ENCODE results near the gene RPS23.

The RPS23 gene

DNA sequence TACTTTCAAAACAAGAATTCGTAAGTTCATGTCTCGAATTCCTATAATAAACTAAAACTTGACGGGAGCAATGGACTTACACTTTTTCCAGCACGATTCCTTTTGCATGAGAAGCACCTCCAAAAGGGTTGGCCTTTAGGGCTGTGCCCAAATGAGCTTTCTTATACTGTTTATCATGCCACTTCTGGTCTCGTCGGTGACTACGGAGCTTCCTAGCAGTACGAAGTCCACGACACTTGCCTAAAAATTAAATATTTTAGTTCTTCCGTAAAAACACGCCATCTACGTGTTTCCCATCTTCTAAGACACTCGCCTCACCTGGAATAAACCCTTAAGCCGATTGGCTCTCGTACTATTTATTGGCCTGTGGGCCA is 554 bp downstream of the RPS23 start:
- Histone ChIP-seq H3K4me3 (ENCODE audit: insufficient read depth, low read length, poor library complexity, severe bottlenecking) (peak overlapping the region; percentile 70), H3K27ac (ENCODE audit: low read depth, low read length) (peak overlapping the region; percentile 70), H3F3A (ENCODE audit: insufficient read depth) (peaks cover 45% of the 10 kb centered on the region), H3K27me3 (ENCODE audit: low read length) (no peaks in the 10 kb centered on the region), H4K20me1 (ENCODE audit: low read depth, low read length) (no peaks in the 10 kb centered on the region), H3K9ac (ENCODE audit: low read length) (peak overlapping the region; percentile 81), H3K36me3 (ENCODE audit: low read length) (peaks cover 25% of the 10 kb centered on the region), H3K79me2 (ENCODE audit: insufficient read depth, low read length) (peaks cover 20% of the 10 kb centered on the region), H3K9me2 (replicated peaks; ENCODE audit: insufficient read depth, low read length) (no peaks in the 10 kb centered on the region), H3K9me3 (ENCODE audit: insufficient read depth, low read length) (no peaks in the 10 kb centered on the region), H2AFZ (ENCODE audit: low read depth, low read length, severe bottlenecking) (no peak overlapping the region), H3K4me2 (ENCODE audit: low read depth, low read length, poor library complexity, severe bottlenecking) (peak overlapping the region; percentile 81)
- TF ChIP-seq, protein P1, sequence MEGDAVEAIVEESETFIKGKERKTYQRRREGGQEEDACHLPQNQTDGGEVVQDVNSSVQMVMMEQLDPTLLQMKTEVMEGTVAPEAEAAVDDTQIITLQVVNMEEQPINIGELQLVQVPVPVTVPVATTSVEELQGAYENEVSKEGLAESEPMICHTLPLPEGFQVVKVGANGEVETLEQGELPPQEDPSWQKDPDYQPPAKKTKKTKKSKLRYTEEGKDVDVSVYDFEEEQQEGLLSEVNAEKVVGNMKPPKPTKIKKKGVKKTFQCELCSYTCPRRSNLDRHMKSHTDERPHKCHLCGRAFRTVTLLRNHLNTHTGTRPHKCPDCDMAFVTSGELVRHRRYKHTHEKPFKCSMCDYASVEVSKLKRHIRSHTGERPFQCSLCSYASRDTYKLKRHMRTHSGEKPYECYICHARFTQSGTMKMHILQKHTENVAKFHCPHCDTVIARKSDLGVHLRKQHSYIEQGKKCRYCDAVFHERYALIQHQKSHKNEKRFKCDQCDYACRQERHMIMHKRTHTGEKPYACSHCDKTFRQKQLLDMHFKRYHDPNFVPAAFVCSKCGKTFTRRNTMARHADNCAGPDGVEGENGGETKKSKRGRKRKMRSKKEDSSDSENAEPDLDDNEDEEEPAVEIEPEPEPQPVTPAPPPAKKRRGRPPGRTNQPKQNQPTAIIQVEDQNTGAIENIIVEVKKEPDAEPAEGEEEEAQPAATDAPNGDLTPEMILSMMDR (IDR thresholded peaks at IDR 0.05; ENCODE audit: insufficient read depth, low read length, poor library complexity, severe bottlenecking) = no peak
- TF ChIP-seq EZH2phosphoT487 (conservative IDR thresholded peaks at IDR 0.05; ENCODE audit: low read length) = no peak

DNA sequence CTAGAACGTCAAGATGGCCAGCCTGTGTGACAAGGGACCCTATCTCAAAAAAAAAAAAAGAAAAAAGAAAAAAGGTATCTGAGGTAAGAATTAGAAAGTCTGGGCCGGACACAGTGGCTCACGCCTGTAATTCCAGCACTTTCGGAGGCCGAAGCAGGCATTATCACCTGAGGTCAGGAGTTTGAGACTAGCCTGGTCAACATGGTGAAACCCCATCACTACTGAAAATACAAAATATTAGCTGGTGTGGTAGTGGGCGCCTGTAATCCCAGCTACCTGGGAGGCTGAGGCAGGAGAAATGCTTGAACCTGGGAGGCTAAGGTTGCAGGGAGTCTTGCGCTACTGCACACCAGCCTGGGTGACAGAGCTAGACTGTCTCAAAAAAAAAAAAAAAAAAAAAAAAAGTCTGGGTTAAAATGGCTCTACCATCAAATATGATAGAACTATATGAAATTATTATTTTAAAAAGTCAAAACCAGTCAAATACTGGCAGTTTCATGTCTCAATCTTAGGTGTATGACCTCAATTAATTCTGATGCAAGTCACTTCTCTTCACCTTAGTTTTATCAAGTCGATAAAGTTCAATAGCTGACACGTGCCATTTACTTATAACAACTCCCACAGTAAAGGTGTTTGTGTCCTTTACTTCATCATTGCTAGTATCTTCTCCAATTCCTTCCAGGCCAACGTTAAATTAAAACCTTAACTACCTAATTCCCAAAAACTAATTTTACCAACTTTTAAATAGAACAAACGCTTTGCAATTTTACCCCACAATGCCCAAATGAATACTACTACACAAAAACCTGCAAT is 1.1 kb downstream of the RPS23 start:
- Histone ChIP-seq H4K20me1 (ENCODE audit: low read depth, low read length) (no peaks in the 10 kb centered on the region), H3K4me3 (ENCODE audit: insufficient read depth, low read length, poor library complexity, severe bottlenecking) (peak overlapping the region; percentile 70), H3K36me3 (ENCODE audit: low read length) (peaks cover 25% of the 10 kb centered on the region), H3F3A (ENCODE audit: insufficient read depth) (peaks cover 45% of the 10 kb centered on the region), H2AFZ (ENCODE audit: low read depth, low read length, severe bottlenecking) (no peak overlapping the region), H3K27ac (ENCODE audit: low read depth, low read length) (peak overlapping the region; percentile 70), H3K79me2 (ENCODE audit: insufficient read depth, low read length) (peaks cover 20% of the 10 kb centered on the region), H3K4me2 (ENCODE audit: low read depth, low read length, poor library complexity, severe bottlenecking) (peak overlapping the region; percentile 81), H3K9me3 (ENCODE audit: insufficient read depth, low read length) (no peaks in the 10 kb centered on the region), H3K9ac (ENCODE audit: low read length) (peak overlapping the region; percentile 81), H3K27me3 (ENCODE audit: low read length) (no peaks in the 10 kb centered on the region), H3K9me2 (replicated peaks; ENCODE audit: insufficient read depth, low read length) (no peaks in the 10 kb centered on the region)
- TF ChIP-seq EZH2phosphoT487 (conservative IDR thresholded peaks at IDR 0.05; ENCODE audit: low read length) = no peak
- TF ChIP-seq, protein P1 (IDR thresholded peaks at IDR 0.05; ENCODE audit: insufficient read depth, low read length, poor library complexity, severe bottlenecking) = no peak

DNA sequence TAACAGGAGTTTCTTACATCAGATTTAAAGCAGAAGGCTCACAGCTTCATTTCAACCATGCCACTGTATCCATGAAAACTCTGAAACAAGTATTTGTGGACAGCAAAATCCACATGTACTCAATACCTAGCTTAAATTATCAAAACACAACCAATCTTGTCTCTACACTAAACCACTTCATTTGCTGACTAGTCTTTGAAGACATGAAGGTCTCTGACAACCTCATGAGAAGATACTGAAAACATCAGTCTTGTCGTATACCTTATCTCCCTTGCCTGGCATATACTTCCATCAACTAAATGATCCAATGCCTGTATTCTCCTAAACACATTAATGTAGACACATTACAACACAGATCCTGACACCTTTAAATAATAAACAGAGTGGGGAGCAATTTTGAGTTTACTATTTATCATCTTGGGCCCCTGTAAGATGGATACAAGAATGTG is 2.9 kb downstream of the RPS23 start:
- peaks cover 42% of the 10 kb centered on the region for H3F3A ChIP-seq (ENCODE audit: insufficient read depth)

More for the DNA sequence above, 2.9 kb downstream of the RPS23 start:
- Histone ChIP-seq H3K27ac (ENCODE audit: low read depth, low read length) (no peak overlapping the region), H3K9me3 (ENCODE audit: insufficient read depth, low read length) (no peaks in the 10 kb centered on the region), H3K4me3 (ENCODE audit: insufficient read depth, low read length, poor library complexity, severe bottlenecking) (no peak overlapping the region), H3K9me2 (replicated peaks; ENCODE audit: insufficient read depth, low read length) (no peaks in the 10 kb centered on the region), H3K27me3 (ENCODE audit: low read length) (no peaks in the 10 kb centered on the region), H3K36me3 (ENCODE audit: low read length) (peaks cover 25% of the 10 kb centered on the region), H3K9ac (ENCODE audit: low read length) (no peak overlapping the region), H2AFZ (ENCODE audit: low read depth, low read length, severe bottlenecking) (no peak overlapping the region), H4K20me1 (ENCODE audit: low read depth, low read length) (no peaks in the 10 kb centered on the region), H3K79me2 (ENCODE audit: insufficient read depth, low read length) (peaks cover 20% of the 10 kb centered on the region), H3K4me2 (ENCODE audit: low read depth, low read length, poor library complexity, severe bottlenecking) (no peak overlapping the region)
- no peak for TF ChIP-seq EZH2phosphoT487 (conservative IDR thresholded peaks at IDR 0.05; ENCODE audit: low read length)
- TF ChIP-seq, protein P1 (IDR thresholded peaks at IDR 0.05; ENCODE audit: insufficient read depth, low read length, poor library complexity, severe bottlenecking) = no peak

Data from SU-DHL-6 (cell line).